HepG2 (cell line): ENCODE data around the gene GPBP1. TPM values are rescaled to one million over a fixed set of nuclear protein-coding genes. Genes with fewer than 3 reads are reported as not detected.

Experiments used
- FIP1L1 ChIP-seq: fragments of 200-400 bp; formaldehyde crosslinking; IDR thresholded peaks from 2 replicates; pipeline ENCODE4 v1.6.1; 2018; ENCODE audit warnings: low read depth, mild to moderate bottlenecking, low read length, moderate library complexity, borderline replicate concordance; ENCODE audit not compliant: insufficient read depth
- FOXA3 ChIP-seq: IDR thresholded peaks from 2 replicates; pipeline ENCODE4 v1.6.1; 2016; ENCODE audit warnings: missing genetic modification reagents, missing compliant biosample characterization
- HBP1 ChIP-seq: IDR thresholded peaks from 2 replicates; pipeline ENCODE4 v1.6.1; 2016; ENCODE audit warnings: low read depth, control low read depth
- KDM1A ChIP-seq: IDR thresholded peaks from 2 replicates; pipeline ENCODE4 v1.6.1; 2016; ENCODE audit warnings: missing compliant biosample characterization
- KDM5B ChIP-seq: sonication (generic); formaldehyde crosslinking; IDR thresholded peaks from 2 replicates; pipeline ENCODE4 v1.4.0; 2020; ENCODE audit warnings: missing genetic modification reagents, mild to moderate bottlenecking, borderline replicate concordance
- MEIS1 ChIP-seq: sonication (generic); formaldehyde crosslinking; IDR thresholded peaks from 2 replicates; pipeline ENCODE4 v1.9.0; 2021; ENCODE audit warnings: mild to moderate bottlenecking, missing genetic modification reagents, moderate library complexity, borderline replicate concordance
- NBN ChIP-seq: fragments of 450-650 bp; conservative IDR thresholded peaks from 2 replicates; pipeline ENCODE4 v1.6.1; 2017
- PCBP1 ChIP-seq: fragments of 200-400 bp; formaldehyde crosslinking; IDR thresholded peaks from 2 replicates; pipeline ENCODE4 v1.6.1; 2017; ENCODE audit warnings: mild to moderate bottlenecking, low read depth, low read length, borderline replicate concordance
- SETDB1 ChIP-seq: sonication (generic); formaldehyde crosslinking; IDR thresholded peaks from 2 replicates; pipeline ENCODE4 v1.5.1; 2020; ENCODE audit warnings: missing genetic modification reagents, mild to moderate bottlenecking, borderline replicate concordance
- TSC22D2 ChIP-seq: sonication (generic); formaldehyde crosslinking; IDR thresholded peaks from 2 replicates; pipeline ENCODE4 v1.5.1; 2020; ENCODE audit warnings: missing genetic modification reagents, mild to moderate bottlenecking, borderline replicate concordance
- USF2 ChIP-seq, 2 experiments: sonication (generic) in 1 of 2; formaldehyde crosslinking in 1 of 2; IDR thresholded peaks; 2 replicates each; pipeline versions ENCODE4 v1.5.1 to v1.6.1; 2011 to 2020; ENCODE audit warnings: borderline replicate concordance in 1 of 2, low read depth in 1 of 2, low read length in 1 of 2, mild to moderate bottlenecking in 1 of 2, missing genetic modification reagents in 1 of 2, moderate library complexity in 1 of 2
- ZFP90 ChIP-seq: sonication (generic); formaldehyde crosslinking; IDR thresholded peaks from 2 replicates; pipeline ENCODE4 v1.8.0; 2022; ENCODE audit warnings: missing genetic modification reagents, mild to moderate bottlenecking, inconsistent platforms, borderline replicate concordance
- ZMYM2 ChIP-seq: sonication (generic); formaldehyde crosslinking; IDR thresholded peaks from 2 replicates; pipeline ENCODE4 v1.8.0; 2022; ENCODE audit warnings: mild to moderate bottlenecking, missing genetic modification reagents
- ZNF10 ChIP-seq: sonication (generic); formaldehyde crosslinking; IDR thresholded peaks from 2 replicates; pipeline ENCODE4 v1.4.0; 2020; ENCODE audit warnings: mild to moderate bottlenecking, low read depth, missing genetic modification reagents, borderline replicate concordance
- ZNF251 ChIP-seq: sonication (generic); formaldehyde crosslinking; IDR thresholded peaks from 2 replicates; pipeline ENCODE4 v1.9.0; 2021; ENCODE audit warnings: mild to moderate bottlenecking, missing genetic modification reagents
- ZNF329 ChIP-seq: sonication (generic); formaldehyde crosslinking; IDR thresholded peaks from 2 replicates; pipeline ENCODE4 v1.9.0; 2021; ENCODE audit warnings: low read depth, mild to moderate bottlenecking, missing genetic modification reagents
- ZNF550 ChIP-seq: sonication (generic); formaldehyde crosslinking; IDR thresholded peaks from 2 replicates; pipeline ENCODE4 v1.4.0; 2020; ENCODE audit warnings: mild to moderate bottlenecking, missing genetic modification reagents, borderline replicate concordance
- polyA plus RNA-seq, 8 experiments: library from polyadenylated mRNA; depleted of rRNA in 3 of 8; stranded (reverse) in 7 of 8; unstranded in 1 of 8; fragments of >200 nt; fragmentation: Illumina TruSeq in 4 of 8; extraction: Trizol in 4 of 8; gene quantifications; 2 replicates each; pipeline versions ENCODE4 v1.2.1 to v1.2.3, GENCODE V29; 2011 to 2016; ENCODE audit warnings: low read depth in 4 of 8, missing spikeins in 1 of 8, mixed read lengths in 1 of 8; ENCODE audit not compliant: insufficient read depth in 1 of 8
- total RNA-seq, 5 experiments: library from RNA; depleted of rRNA; stranded (reverse); fragments of >200 nt; fragmentation: Illumina TruSeq; extraction: Trizol; gene quantifications; 2 replicates each; pipeline ENCODE4 v1.2.3, GENCODE V29; 2016; ENCODE audit warnings: low read depth in 1 of 5
- TF ChIP-seq, protein P1 (sequence below): sonication (generic); formaldehyde crosslinking; IDR thresholded peaks from 2 replicates; pipeline ENCODE4 v1.4.0; 2020; ENCODE audit warnings: missing genetic modification reagents
- TF ChIP-seq, protein P2 (sequence below): sonication (generic); formaldehyde crosslinking; IDR thresholded peaks from 2 replicates; pipeline ENCODE4 v1.4.0; 2020; ENCODE audit warnings: missing genetic modification reagents
- TF ChIP-seq, protein P3 (sequence below): sonication (generic); formaldehyde crosslinking; IDR thresholded peaks from 2 replicates; pipeline ENCODE4 v1.8.1; 2023; ENCODE audit warnings: mild to moderate bottlenecking, missing genetic modification reagents

The GPBP1 gene
- total and polyA plus RNA-seq, 2 of the 13 experiments (the other 11 are each of a cell fraction or from before 2014, with no cell fraction given), result 27.1 to 72.2 TPM

DNA sequence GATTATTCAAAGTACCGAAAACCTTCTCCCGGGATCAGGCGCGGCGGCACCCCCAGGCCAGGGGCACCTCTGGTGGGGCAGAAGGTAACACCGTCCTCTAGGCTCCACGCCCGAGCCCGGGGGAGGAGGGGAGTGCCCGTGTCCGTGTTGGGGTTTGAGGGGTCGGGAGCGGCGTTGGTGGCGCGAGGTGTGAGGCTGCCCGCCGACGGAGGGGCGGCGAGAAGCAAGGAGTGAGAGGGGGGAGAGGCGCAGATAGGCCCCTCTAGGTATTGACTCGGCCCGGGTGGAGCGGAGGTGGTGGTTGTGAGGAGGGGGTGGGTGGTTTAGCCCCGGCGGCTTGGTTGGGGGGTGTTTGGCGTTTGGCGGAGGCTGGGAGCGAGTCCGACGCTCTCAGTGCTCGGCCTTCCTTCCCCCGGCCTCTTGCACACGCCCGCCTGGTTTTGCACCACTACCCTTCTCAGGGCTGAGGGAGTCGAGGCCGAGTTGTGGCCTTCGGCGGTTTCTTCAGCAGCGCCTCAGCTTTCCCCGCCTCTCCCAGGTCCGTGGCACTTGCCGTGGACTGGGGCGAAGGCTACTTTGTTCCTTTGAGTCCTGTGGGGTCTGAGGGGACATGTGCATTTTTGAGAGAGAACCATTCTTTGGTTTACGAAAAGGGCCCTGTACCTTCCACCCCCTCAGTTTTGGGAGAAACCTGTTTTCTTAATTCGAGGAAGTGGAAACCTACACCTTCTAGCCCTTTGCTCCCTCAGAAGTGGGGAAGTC lies 450 bp downstream of the GPBP1 start (continued):
- TF ChIP-seq HBP1 (no peak), NBN (no peak), TSC22D2 (CRISPR knock-in tag) (0 out of 2 replicates have a peak, but pooled peaks have one; percentile 14), KDM5B (CRISPR knock-in tag) (no peak; the same call in 1 of the 2 replicates), MEIS1 (CRISPR knock-in tag) (no peak), ZNF550 (CRISPR knock-in tag) (no peak), ZFP90 (CRISPR knock-in tag) (no peak), SETDB1 (CRISPR knock-in tag) (no peak), FIP1L1 (no peak), ZNF251 (CRISPR knock-in tag) (no peak), ZNF329 (CRISPR knock-in tag) (no peak), FOXA3 (CRISPR knock-in tag) (no peak), PCBP1 (0 out of 2 replicates have a peak, but pooled peaks have one; percentile 25), KDM1A (CRISPR knock-in tag) (no peak), ZNF10 (CRISPR knock-in tag) (no peak), ZMYM2 (no peak), USF2 (IDR thresholded peaks at IDR 0.05; ENCODE audit: low read depth, low read length) (no peak), USF2 (CRISPR knock-in tag; IDR thresholded peaks at IDR 0.05; ENCODE audit: borderline replicate concordance) (no peak)
- TF ChIP-seq, protein P1, sequence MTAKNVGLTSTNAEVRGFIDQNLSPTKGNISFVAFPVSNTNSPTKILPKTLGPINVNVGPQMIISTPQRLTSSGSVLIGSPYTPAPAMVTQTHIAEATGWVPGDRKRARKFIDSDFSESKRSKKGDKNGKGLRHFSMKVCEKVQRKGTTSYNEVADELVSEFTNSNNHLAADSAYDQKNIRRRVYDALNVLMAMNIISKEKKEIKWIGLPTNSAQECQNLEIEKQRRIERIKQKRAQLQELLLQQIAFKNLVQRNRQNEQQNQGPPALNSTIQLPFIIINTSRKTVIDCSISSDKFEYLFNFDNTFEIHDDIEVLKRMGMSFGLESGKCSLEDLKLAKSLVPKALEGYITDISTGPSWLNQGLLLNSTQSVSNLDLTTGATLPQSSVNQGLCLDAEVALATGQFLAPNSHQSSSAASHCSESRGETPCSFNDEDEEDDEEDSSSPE (CRISPR knock-in tag), result no peak
- TF ChIP-seq, protein P2, sequence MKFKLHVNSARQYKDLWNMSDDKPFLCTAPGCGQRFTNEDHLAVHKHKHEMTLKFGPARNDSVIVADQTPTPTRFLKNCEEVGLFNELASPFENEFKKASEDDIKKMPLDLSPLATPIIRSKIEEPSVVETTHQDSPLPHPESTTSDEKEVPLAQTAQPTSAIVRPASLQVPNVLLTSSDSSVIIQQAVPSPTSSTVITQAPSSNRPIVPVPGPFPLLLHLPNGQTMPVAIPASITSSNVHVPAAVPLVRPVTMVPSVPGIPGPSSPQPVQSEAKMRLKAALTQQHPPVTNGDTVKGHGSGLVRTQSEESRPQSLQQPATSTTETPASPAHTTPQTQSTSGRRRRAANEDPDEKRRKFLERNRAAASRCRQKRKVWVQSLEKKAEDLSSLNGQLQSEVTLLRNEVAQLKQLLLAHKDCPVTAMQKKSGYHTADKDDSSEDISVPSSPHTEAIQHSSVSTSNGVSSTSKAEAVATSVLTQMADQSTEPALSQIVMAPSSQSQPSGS (CRISPR knock-in tag), result no peak
- TF ChIP-seq, protein P3, sequence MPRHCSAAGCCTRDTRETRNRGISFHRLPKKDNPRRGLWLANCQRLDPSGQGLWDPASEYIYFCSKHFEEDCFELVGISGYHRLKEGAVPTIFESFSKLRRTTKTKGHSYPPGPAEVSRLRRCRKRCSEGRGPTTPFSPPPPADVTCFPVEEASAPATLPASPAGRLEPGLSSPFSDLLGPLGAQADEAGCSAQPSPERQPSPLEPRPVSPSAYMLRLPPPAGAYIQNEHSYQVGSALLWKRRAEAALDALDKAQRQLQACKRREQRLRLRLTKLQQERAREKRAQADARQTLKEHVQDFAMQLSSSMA (CRISPR knock-in tag), result no peak
